ENCODE measurements around the gene TBC1D4. TPM values are rescaled to one million over a fixed set of nuclear protein-coding genes. Genes with fewer than 3 reads are reported as not detected.

TBC1D4 gene
- total RNA-seq, 2 donors from 2014 or later, result 16.7 to 27.9 TPM

- H3K9ac ChIP-seq (ENCODE audit: low read depth in 2 of 2, low read length in 2 of 2), result no peak overlapping the region
- H3K27me3 ChIP-seq, result no peaks in the 10 kb centered on the region
- intact Hi-C loops (cut with DNase I), result no loop called here
- no peak for TF ChIP-seq CTCF (IDR thresholded peaks at IDR 0.05)
- no peaks in the 10 kb centered on the region for H3K4me1 ChIP-seq
- H3K4me3 ChIP-seq, result no peak overlapping the region
- no peak for DNase-seq
- no peak overlapping the region for H3K27ac ChIP-seq
- no peaks in the 10 kb centered on the region for H3K9me3 ChIP-seq
- H3K36me3 ChIP-seq, result no peaks in the 10 kb centered on the region
Measured at GRCh38 chr13:75334634-75335447, 147.1 kb downstream of the TBC1D4 start.

DNA sequence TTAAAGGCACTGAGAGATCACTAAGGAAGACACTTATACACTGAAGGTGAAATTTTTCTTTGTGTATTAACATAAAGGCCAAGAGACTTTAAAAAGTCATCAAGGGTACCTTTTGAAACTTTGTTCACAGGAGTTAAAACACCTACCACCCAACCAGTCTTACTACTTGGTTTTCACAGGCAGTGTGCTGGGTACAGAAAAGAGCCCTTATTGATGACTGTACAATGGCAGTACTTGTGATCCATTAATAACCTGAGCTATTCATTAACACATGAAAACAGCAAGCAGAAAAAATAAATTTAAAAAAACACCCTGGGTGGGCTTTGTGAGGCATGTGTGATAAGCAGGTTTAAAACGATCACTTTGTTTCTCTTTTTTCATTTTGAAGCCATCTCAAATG is 148.9 kb downstream of the TBC1D4 start:
- H3K27ac ChIP-seq, result no peak overlapping the region
- no peak for TF ChIP-seq CTCF (IDR thresholded peaks at IDR 0.05)
- intact Hi-C loops (cut with DNase I), result no loop called here

DNA sequence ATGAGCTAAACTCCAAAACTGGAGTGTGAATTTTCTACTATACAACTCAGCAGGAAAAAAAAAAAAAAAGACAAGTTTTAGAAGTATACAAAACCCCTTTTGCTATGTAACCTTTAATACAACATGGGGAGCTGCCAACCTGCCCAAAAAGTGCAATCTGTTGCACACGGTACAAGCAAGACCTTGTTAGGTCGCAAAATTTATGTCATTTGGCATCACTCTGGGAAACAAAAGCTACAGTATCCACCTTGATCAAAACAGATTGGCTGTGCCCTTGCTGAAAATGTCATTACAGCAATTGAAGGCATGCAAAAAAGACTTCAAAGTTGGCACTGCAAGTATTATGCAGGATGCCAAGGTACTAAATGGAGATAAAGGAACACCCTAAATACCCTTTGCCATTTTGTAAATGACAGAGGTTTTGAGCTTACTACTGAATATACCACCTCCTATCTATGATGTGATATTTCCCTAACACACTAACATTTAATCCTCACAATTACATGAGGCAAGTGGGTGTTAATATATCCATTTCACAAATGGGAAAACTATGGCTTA is 150.1 kb downstream of the TBC1D4 start:
- no peak overlapping the region for H3K9ac ChIP-seq (ENCODE audit: low read depth in 2 of 2, low read length in 2 of 2)
- H3K4me3 ChIP-seq, result no peak overlapping the region
- intact Hi-C loops (cut with DNase I), result no loop called here
- no peaks in the 10 kb centered on the region for H3K36me3 ChIP-seq
- TF ChIP-seq CTCF (IDR thresholded peaks at IDR 0.05), result no peak
- H3K27me3 ChIP-seq, result no peaks in the 10 kb centered on the region
- H3K27ac ChIP-seq, result no peak overlapping the region
- H3K9me3 ChIP-seq, result no peaks in the 10 kb centered on the region
- no peak for DNase-seq
- no peaks in the 10 kb centered on the region for H3K4me1 ChIP-seq

More for the DNA sequence above, 148.9 kb downstream of the TBC1D4 start:
- no peak for DNase-seq
- H3K9ac ChIP-seq (ENCODE audit: low read depth in 2 of 2, low read length in 2 of 2), result no peak overlapping the region
- no peaks in the 10 kb centered on the region for H3K4me1 ChIP-seq
- H3K36me3 ChIP-seq, result no peaks in the 10 kb centered on the region
- H3K9me3 ChIP-seq, result no peaks in the 10 kb centered on the region
- no peak overlapping the region for H3K4me3 ChIP-seq
- no peaks in the 10 kb centered on the region for H3K27me3 ChIP-seq

DNA sequence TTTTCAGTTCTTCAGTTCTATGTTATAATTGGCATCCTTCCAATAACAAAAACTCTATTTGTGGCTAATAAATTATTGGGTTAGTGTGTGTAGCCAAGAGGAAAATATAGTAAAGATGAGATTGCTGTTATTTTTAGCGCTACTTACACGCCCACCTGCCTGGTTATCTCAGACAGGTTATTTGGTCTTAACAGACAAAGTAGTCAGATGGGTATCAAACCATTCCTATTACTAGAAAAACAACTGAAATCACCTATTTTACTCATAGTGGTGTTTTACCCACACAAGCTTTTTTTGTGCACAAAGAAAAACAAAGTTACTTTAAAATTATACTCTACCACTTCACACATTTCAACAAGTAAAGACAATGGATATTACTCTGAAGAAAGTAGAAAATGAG is 151.2 kb downstream of the TBC1D4 start:
- no peak for TF ChIP-seq CTCF (IDR thresholded peaks at IDR 0.05)
- no peak for DNase-seq
- no peak overlapping the region for H3K9ac ChIP-seq (ENCODE audit: low read depth in 2 of 2, low read length in 2 of 2)
- H3K9me3 ChIP-seq, result no peaks in the 10 kb centered on the region
- intact Hi-C loops (cut with DNase I), result no loop called here
- H3K27me3 ChIP-seq, result no peaks in the 10 kb centered on the region
- no peak overlapping the region for H3K27ac ChIP-seq
- H3K36me3 ChIP-seq, result no peaks in the 10 kb centered on the region
- H3K4me1 ChIP-seq, result no peaks in the 10 kb centered on the region
- no peak overlapping the region for H3K4me3 ChIP-seq

- H3K27ac ChIP-seq, result no peak overlapping the region
- intact Hi-C loops (cut with DNase I), result no loop called here
- no peaks in the 10 kb centered on the region for H3K9me3 ChIP-seq
- DNase-seq, result no peak
- no peaks in the 10 kb centered on the region for H3K27me3 ChIP-seq
- H3K9ac ChIP-seq (ENCODE audit: low read depth in 2 of 2, low read length in 2 of 2), result no peak overlapping the region
- TF ChIP-seq CTCF (IDR thresholded peaks at IDR 0.05), result no peak
- H3K4me3 ChIP-seq, result no peak overlapping the region
- no peaks in the 10 kb centered on the region for H3K36me3 ChIP-seq
- H3K4me1 ChIP-seq, result no peaks in the 10 kb centered on the region
Measured at GRCh38 chr13:75329723-75330122, 152.2 kb downstream of the TBC1D4 start.

Data from colonic mucosa (tissue), 4 donors.